Stimulated activated CD4-positive, alpha-beta T cell treated with anti-CD3 and anti-CD28 coated beads, TNF-alpha, amount 100 ng/mL, for 48 hours (primary cell): ENCODE data around the gene DMRTB1.
A peak's percentile ranks its signal among the peaks of the same experiment; 100 is the strongest.

ENCODE experiments used
- DNase-seq, 3 donors: peaks; one replicate each; pipeline ENCODE4 v3.0.0-alpha.2; 2020; ENCODE audit warnings: low read depth in 3 of 3

The DMRTB1 gene

GRCh38 chr1:53485478-53486394 lies 26.5 kb downstream of the DMRTB1 start:
- DNase-seq = peak; percentile 43 to 68 (median 45)

GRCh38 chr1:53486395-53487026 lies 27.3 kb downstream of the DMRTB1 start:
- DNase-seq = no peak

DNA sequence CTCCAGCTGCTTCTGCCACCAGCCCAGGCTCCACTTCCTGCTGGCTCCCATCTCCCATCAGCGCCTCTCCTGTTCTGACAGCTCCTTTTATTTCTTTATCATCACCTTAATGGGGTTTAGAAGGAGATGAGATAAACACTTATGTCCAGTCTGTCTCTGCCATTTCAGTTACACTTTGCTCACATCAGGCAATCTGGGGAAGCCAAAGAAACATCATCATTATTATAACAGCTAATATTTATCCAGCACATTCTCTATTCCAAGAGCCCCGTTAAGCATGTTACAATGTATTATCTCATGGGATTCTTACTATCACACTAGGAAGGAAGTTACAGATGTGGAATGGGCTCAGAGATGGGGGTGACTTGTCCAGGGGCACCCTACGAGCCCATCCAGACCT lies 31.2 kb downstream of the DMRTB1 start:
- no peak for DNase-seq

- DNase-seq = no peak
Measured at GRCh38 chr1:53495633-53496345, 36.6 kb downstream of the DMRTB1 start.

GRCh38 chr1:53498555-53499131 lies 39.4 kb downstream of the DMRTB1 start:
- no peak for DNase-seq

DNA sequence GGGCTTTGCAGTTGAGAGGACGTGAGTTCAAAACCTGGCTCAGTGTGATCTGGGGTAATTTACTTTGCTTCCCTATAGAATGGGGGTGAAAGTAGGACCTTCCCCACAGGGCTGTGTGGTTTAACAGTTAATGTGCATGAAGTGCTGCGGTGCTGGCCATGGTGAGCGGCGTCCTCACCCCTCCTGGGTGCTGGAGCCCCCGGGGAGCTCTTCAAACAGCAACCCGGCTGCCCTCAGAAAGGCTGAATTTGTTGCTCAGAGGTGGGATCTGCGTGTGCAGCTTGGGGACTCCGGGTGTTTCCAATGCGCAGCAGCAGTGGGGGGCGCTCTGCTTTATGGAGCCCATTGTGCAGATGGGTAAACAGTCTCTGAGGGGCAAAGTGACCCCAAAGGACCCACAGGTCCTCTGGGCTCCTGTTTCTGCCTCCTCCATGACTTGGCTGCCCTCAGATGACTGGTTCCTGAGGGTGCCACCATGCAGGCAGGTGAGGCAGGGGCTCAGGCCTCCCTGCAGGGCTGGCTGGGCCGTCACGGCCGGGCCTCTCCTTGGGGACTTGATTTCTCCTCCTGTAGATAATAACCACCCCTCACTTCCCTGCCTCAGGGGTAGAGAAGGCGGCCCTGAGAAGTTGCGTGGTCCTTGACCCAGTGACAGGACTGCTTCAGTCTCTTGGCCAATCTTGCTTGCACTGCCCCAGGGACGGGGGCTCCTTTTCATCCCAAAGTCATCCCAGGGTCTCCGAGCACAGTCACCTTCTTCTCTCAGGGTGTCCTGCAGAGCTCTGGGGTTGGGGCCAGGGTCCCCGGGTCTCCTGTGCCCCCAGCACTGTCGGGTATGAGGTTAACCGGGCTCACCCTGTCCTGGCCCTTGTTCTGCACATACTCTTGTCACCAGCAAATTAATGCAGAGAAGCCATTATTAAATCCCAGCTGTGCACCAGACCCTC lies 40.3 kb downstream of the DMRTB1 start:
- DNase-seq = no peak

DNA sequence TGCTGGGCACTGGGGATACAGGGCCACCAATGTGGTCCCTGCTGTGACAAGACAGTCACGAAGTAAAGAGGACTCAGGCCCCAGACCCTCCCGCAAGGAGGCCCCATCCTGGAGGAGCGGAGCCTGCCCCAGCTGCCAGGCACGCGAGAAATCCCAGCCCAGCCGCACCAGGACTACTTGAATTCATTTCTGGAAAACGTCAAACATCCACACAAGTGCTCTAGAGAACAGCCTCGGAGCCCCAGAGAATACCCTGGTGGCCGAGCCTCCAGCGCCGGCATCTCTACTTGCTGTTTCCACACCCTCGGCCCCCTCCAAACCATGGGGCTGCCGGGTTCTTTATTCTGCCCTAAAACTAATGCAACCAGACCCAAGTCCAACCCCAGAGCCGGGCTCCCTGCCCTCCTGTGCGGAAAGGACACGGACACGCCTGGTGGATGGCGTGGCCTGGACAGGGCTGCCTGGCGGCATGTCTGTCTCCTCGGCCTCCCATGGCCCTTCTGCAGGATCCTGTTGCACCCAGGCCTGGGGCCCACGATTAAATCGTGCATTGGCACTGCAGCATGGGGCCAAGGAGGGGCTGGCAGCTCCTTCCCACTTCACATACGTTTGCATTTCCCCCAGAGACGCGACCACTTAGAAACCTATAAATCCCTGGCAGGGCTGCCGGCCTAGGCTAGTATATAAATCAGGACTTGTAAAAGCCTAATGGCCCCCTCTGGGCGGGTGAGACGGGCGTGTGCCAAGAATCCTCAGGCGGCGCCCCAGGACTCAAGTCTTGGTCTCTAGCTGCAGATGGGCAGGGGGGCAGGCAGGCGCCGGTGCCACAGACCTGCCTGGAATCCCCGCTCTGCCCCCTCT lies 41.2 kb downstream of the DMRTB1 start:
- DNase-seq = no peak

DNA sequence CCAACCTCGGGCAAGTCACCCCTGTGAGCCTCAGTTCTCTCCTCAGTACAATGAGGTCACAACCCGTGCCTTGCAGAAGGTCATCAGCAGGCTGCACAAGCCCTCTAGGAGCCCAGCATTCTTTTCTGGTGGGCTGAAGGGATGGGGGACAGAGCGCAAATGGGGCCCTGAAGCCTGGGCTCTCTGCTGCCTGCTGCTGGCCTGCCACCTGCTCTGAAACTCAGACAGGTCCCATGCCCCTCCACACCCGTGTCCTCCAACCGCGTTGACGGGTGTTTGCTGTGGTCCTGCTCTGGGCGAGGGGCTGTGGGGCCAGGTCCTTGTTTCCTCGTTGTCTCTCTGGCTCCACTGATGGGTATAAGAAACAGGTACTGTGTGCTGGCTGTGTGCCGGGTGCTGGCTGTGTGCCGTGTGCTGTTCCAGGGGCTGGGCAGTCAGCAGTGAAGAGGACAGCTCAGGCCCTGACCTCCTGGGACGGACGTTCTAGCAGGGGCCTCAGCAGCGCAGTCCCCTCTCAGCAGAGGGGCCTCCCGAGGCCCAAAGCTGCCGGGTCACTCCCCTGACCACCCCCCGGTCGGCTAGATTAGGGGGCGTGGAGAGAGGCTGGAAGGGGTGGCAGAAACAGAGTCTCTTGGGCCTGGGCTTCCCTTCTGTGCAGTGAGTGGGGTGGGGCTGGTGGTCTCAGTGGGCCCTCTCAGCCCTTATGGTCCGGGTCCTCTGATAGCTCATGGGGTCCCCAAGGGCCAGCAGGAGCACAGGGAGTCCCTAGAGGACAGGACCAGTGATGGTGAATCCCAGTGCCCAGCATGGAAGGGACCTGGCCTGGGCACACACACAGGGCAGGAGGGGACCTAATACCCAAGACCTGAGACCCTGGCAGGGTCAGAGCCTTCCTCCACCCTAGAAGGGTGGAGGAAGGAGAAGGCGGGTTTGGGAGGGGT lies 42.1 kb downstream of the DMRTB1 start:
- no peak for DNase-seq

DNA sequence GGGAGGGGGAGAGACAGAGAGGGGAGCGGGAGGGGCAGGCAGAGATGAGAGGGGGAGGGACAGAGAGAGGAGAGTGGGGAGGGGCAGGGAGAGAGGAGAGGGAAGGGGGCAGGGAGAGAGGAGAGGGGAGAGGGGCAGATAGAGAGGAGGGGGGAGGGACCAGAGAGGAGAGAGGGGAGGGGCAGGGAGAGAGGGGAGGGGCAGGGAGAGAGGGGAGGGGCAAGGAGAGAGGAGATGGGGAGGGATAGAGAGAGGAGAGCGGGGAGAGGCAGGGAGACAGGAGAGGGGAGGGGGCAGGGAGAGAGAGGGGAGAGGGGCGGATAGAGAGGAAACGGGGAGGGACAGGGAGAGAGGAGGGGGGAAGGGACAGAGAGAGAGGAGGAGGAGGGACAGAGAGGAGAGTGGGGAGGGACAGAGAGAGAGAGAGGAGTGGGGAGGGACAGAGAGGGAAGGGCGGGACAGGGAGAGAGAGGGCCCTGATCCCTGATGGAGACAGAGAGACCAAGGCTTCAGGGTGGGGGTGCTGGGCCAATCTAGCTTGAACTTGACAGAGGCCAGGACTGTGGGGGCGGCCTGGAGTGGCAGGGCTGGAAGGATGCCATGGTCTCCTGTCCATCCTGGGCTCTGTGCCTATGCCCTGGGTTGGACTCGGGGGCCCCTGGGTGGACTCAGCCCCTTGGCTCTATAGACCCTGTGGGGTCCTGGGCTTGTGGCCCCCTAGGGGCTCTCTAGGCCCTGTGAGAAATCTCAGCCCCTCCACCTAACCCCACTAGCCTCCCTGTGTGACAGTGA lies 43.6 kb downstream of the DMRTB1 start:
- DNase-seq = no peak

- no peak for DNase-seq
Measured at GRCh38 chr1:53503433-53504217, 44.4 kb downstream of the DMRTB1 start.

- DNase-seq = no peak
Measured at GRCh38 chr1:53504901-53505300, 45.7 kb downstream of the DMRTB1 start.

GRCh38 chr1:53505401-53505800 lies 46.2 kb downstream of the DMRTB1 start:
- no peak for DNase-seq

DNA sequence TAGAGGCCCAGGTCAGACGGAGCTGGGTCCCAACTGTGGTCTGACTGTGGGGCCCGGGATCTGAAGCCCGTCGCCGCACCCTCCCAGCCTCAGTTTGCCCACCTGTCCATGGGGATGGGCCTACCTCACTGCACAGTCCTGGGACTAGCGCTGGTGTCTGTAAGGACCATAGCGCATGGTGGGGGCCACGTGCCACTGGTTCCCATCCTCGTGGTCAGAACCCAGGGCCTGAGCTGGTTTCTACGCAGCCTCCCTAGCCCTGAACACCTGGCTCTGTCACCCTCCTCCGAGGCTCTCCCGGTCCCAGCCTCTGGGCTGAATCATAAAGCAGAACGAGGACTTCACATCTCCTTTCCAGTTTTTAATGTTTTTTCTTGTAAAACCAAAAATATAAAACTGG lies 46.7 kb downstream of the DMRTB1 start:
- no peak for DNase-seq

- no peak for DNase-seq
Measured at GRCh38 chr1:53506355-53507050, 47.3 kb downstream of the DMRTB1 start.

GRCh38 chr1:53507116-53507820 lies 48.1 kb downstream of the DMRTB1 start:
- DNase-seq = no peak
